HG03135 (cell line): Measurements from ENCODE around the gene CPLX3.

Experiments used
- ATAC-seq: cut with Tn5 transposase; IDR thresholded peaks from one replicate; pipeline ENCODE4 v1.9.1; 2021; ENCODE audit warnings: mild to moderate bottlenecking, moderate library complexity; ENCODE audit not compliant: unreplicated experiment

CPLX3 gene

DNA sequence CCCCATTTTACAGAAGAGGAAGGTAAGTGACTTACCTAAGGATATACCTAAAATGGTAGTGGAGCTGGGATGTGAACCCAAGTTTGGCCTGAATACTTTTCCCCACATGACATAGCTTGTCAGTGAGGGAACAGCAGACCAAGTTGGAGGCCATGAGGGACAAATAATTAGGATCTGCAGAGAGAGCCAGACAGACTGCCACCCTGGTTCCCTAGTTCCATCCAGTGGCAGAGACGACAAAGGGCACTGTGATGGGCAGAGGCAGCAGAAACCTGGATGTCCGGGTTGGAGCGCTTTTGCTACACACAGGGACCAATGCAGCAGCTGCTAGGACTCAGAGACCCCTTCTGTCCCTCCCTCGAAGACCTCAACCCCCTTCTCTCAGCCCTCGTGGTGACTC is 1.2 kb downstream of the CPLX3 start:
- ATAC-seq, result no peak

DNA sequence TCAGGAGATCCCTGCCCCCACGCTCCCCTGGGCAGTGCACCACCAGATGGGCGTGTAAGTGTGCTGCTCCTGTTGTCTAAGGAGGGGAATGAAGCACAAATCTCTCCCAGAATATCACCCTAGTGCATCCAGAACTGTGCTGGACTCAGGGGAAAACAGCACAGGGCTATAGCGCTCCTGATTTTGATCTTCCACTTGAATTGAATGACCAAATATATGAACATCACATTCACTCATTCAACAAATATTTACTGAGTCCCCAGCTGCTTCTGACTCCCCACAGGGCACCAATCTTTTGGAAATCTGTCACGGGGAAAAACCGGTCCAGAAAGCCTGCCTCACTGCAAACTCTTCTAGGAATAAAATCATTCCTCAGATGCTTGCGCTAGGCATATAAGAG is 2.4 kb downstream of the CPLX3 start:
- ATAC-seq, result no peak

GRCh38 chr15:74829486-74829885 is 3.1 kb downstream of the CPLX3 start:
- no peak for ATAC-seq

DNA sequence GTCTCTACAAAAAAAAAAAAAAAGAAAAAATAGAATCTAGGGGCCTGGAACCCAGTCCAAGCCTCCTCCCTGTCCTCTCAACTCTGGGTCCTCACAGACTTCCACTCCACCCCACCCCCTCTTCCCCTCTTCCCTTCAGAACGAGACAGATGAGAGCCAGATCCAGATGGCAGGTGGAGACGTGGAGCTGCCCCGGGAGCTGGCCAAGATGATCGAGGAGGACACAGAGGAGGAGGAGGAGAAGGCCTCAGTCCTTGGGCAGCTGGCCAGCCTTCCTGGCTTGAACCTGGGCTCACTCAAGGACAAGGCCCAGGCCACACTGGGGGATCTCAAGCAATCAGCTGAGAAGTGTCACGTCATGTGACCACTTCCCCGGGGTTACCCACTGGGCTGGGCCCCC is 3.6 kb downstream of the CPLX3 start:
- no peak for ATAC-seq

DNA sequence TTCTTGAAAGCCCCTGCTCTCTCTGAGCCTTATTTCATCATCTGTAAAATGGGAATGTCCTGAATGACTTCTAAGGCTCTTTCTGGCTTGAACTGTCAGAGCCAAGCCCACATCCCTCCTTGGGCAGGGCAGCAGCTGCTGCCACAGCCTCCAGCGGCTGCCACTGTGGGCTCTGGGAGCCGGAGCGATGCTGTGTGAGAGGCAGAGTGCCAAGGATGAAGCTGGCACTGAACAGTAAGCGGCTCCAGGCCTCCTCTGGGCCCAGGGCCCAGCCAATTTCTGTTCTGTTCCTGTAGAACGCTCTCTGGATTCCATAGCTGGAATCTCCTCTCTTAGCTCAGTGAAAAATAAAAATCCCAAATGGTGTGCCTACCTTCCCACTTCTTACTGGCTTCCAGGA is 4.4 kb downstream of the CPLX3 start:
- ATAC-seq, result no peak

- ATAC-seq, result no peak
These were observed 5.5 kb downstream of the CPLX3 start for GRCh38 chr15:74831813-74832495.

- ATAC-seq, result no peak
These were observed 6.4 kb downstream of the CPLX3 start for GRCh38 chr15:74832826-74833225.

- no peak for ATAC-seq
These were observed 7.1 kb downstream of the CPLX3 start for GRCh38 chr15:74833376-74834107.

DNA sequence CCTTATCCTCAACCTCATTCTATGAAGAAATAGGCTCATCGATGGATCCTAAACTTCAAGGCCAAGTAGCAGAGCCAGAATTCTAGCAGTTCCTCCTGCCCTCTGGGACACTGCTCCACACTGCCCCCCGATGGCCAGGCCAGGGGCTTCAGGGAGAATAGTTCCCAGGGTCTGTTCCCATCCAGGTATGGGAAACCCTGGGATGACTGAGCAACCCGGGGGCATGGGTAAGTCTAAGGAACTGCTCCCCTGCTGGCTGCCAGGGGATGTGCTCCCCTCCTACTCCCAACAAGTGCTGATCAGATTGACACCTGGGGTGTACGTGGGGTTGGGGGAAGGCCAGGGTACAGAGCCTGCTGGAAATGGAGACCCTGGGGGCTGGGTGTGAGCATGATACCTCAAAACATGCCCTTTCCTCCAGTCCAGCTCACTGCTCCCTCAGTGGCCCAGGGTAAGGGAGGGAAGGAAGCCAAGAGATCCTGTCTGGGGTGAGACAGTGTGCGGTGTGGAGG is 8.9 kb downstream of the CPLX3 start:
- ATAC-seq, result no peak

- no peak for ATAC-seq
These were observed 10.4 kb downstream of the CPLX3 start for GRCh38 chr15:74836846-74837245.

DNA sequence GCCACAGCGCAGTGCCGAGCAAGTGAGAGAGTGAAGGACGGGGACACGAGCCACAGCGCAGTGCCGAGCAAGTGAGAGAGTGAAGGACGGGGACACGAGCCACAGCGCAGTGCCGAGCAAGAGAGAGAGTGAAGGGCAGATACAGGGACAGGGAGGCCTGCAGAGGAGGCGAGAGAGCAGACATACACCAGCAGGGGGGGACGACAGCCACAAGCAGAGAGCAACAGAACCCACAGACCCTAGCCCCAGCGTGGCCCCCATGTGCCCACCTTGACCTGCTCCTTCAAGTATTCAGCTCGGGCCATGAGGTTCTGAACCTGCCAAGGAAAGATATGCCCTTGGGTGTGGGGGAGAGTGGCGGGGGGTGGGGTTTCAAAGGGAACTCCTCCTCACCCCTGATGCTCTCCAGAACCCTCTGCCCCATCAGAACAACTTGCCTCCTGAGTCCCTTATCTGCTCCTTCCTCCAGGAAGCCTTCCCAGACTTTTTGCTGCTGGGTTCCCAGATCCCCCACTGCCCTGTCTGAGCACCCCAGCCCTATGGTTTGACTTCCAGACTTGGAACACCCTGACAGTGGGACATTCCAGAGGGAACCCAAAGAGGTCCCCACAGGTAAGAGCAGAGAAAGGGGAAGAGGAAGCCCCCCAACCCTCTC is 11.2 kb downstream of the CPLX3 start:
- no peak for ATAC-seq

DNA sequence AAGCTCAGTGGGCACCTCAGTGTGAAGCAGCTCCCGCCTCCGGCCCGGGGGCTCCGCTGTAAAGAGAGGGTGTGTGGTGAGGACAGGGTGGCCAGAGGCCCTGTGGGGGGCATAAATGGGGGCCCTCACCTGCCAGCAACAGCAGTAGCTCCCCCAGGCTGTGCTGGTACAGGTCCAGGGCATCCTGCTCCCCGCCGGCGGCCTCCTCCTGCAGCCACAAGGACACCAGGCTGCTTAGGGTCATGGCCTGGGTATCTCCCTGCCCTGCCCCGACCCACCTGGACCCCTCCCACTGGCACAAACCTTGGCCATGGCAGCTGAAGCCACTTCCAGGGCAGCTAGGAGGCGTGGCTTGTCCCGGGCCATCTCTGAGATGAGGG is 11.7 kb downstream of the CPLX3 start:
- ATAC-seq, result no peak

DNA sequence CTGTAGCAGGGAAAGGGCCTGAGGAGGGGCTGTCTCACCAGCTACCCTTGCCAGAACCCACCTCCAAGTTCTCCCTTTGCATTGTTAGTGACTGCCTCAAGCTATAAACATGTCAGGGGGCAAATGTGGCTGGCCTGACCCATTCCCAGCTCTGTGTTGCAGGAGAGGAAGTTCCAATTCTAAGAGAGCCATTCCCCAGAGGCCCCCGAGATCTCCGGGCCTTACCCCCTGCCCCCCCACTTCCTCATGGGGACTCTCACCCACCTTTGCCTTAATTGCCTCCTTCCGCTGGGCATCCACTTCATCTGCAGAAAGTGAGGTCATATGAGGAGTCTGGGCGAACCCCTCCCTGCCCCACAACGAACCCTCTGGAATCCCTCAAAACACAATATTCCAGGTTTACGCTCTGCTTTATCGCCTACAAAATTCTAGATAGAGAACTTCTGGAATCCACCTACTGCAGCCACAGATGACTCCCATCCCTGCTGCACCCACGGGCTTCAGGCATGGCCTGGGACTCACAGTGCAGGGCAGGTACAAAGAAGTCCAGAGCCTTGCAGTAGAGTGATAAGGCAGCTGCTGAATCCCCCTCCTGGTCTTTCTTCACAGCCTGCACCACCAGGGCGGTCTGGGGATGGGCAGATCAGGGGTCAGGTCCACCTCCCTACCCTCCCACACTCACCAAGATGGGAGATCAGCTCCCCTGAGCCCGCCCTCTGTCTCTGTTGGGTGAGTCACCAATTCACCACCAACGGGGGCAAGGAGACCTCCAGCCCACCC is 12.5 kb downstream of the CPLX3 start:
- ATAC-seq, result no peak

DNA sequence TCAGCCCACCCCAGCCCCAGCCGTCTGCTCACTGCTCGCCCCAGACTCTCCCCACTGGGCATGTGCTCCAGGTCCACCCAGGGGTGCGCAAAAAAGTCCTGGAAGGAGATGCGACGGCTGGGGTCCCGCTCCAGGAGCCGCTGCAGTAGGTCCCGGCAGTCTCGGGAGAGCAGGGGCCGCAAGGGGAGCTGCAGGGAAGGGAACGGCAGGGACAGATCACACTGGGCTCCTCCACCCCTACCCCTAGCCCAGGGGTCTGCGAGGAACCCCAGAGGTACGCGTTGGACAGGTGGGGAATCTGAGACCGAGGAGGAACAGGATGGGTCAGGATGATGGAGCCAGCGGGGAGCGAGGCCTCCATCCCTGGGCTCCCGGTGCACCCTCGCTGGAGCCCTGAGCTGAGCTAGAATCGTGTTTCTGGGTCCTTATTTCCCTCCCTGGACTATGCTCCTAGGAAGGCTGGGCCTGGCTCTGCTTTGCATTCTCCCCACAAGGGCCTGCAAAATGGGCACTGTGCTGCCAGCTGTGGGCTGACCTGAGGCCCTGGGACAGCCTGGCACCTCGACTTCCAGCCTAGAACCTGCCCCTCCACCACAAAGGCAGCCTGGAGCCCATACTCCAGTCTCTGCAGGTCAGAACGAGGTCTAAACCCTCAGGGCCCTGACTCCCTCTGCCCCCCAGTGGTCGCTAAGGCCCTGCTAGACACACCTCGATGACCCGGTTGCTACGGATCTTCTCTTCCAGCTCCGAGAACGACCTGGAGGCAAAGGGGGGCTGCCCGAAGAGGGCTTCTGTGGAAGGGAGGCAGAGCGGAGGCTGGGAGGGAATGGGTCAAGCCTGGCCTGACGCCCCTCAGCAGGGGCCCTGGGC is 13.3 kb downstream of the CPLX3 start:
- no peak for ATAC-seq

GRCh38 chr15:74840851-74841775 is 14.7 kb downstream of the CPLX3 start:
- ATAC-seq, result no peak

- ATAC-seq, result no peak
These were observed 15.5 kb downstream of the CPLX3 start for GRCh38 chr15:74841891-74842373.

GRCh38 chr15:74842581-74843444 is 16.4 kb downstream of the CPLX3 start, which contains the start of gene ULK3:
TSS of gene ULK3 (minus strand) at chr15:74843156. CDS start at chr15:74843105, 51 bp downstream.
- peak; percentile 72 for ATAC-seq

GRCh38 chr15:74843445-74843828 is 17.0 kb downstream of the CPLX3 start:
- ATAC-seq, result no peak
